Breast epithelium (tissue), 4 donors: ENCODE results near the gene PCMTD2. TPM values are rescaled to one million over a fixed set of nuclear protein-coding genes. Genes with fewer than 3 reads are reported as not detected.

Source experiments
- DNase-seq, 2 donors: peaks; one replicate each; pipeline ENCODE4 v3.0.0-alpha.2; 2019; ENCODE audit warnings: low spot score in 2 of 2
- H3K27ac ChIP-seq, 2 donors: fragments of 200-600 bp; sonication (generic) in 1 of 2; one replicate each; pipeline ENCODE4 v1.5.1; 2016 to 2019; ENCODE audit warnings: mild to moderate bottlenecking in 1 of 2
- H3K27me3 ChIP-seq, 2 donors: fragments of 200-600 bp; sonication (generic) in 1 of 2; one replicate each; pipeline versions ENCODE4 v1.5.1 to v1.6.0; 2017 to 2019; ENCODE audit warnings: control low read depth in 1 of 2, mild to moderate bottlenecking in 1 of 2
- H3K36me3 ChIP-seq: fragments of 200-600 bp; one replicate; pipeline ENCODE4 v1.5.1; 2019
- H3K4me1 ChIP-seq, 2 donors: fragments of 200-600 bp; sonication (generic); one replicate each; pipeline ENCODE4 v1.5.1; 2016 to 2019; ENCODE audit warnings: control low read depth in 1 of 2
- H3K4me3 ChIP-seq, 3 donors: fragments of 200-600 bp; sonication (generic); 1 replicate in 2 of 3; 2 replicates in 1 of 3; pipeline ENCODE4 v1.5.1; 2016 to 2019; ENCODE audit warnings: mild to moderate bottlenecking in 3 of 3, moderate library complexity in 2 of 3
- H3K9me3 ChIP-seq, 2 donors: fragments of 200-600 bp; sonication (generic) in 1 of 2; one replicate each; pipeline ENCODE4 v1.5.1; 2016 to 2019; ENCODE audit warnings: control low read depth in 1 of 2
- POLR2A ChIP-seq: fragments of 450-650 bp; IDR thresholded peaks from one replicate; pipeline ENCODE4 v1.6.1; 2016; ENCODE audit warnings: antibody characterized with exemption, mild to moderate bottlenecking, moderate library complexity
- POLR2AphosphoS5 ChIP-seq, 3 donors: sonication (generic); formaldehyde crosslinking; IDR thresholded peaks; one replicate each; pipeline ENCODE4 v1.6.1; 2017; ENCODE audit warnings: antibody characterized with exemption in 3 of 3
- intact Hi-C: fragments of 100-400 bp; cut with DNase I; formaldehyde crosslinking; loops from one replicate; pipeline ENCODE4 v1.15.1; 2023; ENCODE audit warnings: low total_unique reads
- total RNA-seq, 3 donors: library from RNA; depleted of rRNA; stranded (reverse); fragments of >200 nt; gene quantifications; one replicate each; pipeline ENCODE4 v1.1.0, GENCODE V29; 2016
- TF ChIP-seq, protein P1 (sequence below), 3 donors: fragments of 450-650 bp; IDR thresholded peaks; one replicate each; pipeline ENCODE4 v1.5.1; 2016 to 2017; ENCODE audit warnings: antibody characterized with exemption in 3 of 3, mild to moderate bottlenecking in 3 of 3, moderate library complexity in 3 of 3

PCMTD2 gene
- total RNA-seq, 3 donors from 2014 or later, result 73.7 to 119 (median 77.6) TPM

DNA sequence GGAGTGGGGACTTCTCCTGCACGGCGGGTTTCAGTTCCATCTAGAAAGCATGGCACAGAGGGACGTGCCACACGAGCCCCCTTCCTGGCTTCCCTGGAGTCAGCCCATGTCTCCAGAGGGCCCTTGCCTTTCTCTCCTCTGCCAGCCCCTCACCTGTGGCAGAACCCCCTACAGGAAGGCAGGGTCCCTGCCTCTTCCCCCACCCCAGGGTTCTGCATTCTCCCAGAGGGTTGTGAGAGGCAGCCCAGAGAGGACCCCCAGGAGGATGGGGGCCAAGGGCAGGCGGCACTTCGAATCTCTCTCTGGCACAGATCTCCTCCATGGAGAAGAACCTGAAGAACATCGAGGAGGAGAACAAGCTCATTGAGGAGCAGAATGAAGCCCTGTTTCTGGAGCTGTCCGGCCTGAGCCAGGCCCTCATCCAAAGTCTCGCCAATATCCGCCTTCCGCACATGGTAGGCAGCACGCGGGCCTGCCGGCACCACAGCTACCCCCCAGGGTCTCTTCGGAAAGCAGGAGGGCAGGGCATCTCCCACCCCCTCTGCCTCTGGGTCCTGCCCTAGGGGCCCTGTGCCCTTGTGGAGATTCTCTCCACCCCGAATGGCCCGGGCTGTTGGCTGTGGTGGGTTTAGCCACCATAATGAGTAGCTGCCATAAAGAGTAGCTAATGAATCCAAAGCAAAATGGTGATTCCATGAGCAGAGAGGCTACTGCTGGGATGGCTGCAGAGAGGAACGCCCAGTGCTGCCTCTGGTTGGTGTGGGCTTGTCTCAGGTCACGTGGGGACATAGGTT is 15.9 kb upstream of the PCMTD2 start:
- Histone ChIP-seq H3K9me3 (no peaks in the 10 kb centered on the region), H3K4me3 (no peak overlapping the region), H3K27me3 (no peaks in the 10 kb centered on the region), H3K4me1 (no peaks in the 10 kb centered on the region), H3K27ac (no peak overlapping the region), H3K36me3 (no peaks in the 10 kb centered on the region)
- intact Hi-C loops, result no loop called here
- DNase-seq, result no peak
- no peak for TF ChIP-seq POLR2A

DNA sequence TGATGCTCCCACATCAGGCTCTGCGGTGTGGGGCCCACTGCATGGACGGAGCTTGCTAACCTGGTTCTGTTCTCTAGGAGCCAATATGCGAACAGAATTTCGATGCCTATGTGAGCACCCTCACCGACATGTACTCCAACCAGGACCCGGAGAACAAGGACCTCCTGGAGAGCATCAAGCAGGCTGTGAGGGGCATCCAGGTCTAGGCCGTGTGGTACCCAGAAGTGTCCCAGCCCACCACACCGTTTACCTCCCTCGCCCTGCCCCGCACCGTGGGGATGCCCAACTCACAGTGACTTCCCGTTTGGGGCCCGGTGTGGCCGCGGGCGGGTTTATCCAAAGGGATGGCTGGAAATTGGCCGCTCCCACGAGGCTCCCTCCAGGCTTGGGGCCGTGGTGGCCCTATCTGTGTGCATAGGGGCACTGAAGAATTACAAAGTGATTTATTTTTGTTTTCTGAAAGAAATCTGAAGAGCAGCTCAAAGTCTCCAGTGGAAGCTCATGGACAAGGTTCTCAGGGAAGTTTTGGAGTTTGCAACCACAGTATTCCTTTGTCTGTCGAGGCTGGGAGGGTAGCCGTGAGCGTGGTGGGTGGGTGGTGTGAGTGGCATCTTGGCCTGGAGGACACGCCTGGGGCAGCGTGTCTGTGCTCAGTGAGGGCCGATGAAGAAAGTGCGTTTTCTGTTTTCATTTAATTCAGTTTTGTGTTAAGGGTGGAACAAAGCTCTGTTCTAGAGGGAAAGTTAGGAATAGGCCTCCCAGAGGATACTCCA is 15.1 kb upstream of the PCMTD2 start:
- H3K4me3 ChIP-seq, result no peak overlapping the region
- no peaks in the 10 kb centered on the region for H3K4me1 ChIP-seq
- peaks cover 0 to 5% of the 10 kb centered on the region in 2 donors for H3K27me3 ChIP-seq
- H3K27ac ChIP-seq, result no peak overlapping the region
- TF ChIP-seq POLR2A, result no peak
- TF ChIP-seq POLR2AphosphoS5 (IDR thresholded peaks at IDR 0.05), result no peak
- TF ChIP-seq, protein P1, sequence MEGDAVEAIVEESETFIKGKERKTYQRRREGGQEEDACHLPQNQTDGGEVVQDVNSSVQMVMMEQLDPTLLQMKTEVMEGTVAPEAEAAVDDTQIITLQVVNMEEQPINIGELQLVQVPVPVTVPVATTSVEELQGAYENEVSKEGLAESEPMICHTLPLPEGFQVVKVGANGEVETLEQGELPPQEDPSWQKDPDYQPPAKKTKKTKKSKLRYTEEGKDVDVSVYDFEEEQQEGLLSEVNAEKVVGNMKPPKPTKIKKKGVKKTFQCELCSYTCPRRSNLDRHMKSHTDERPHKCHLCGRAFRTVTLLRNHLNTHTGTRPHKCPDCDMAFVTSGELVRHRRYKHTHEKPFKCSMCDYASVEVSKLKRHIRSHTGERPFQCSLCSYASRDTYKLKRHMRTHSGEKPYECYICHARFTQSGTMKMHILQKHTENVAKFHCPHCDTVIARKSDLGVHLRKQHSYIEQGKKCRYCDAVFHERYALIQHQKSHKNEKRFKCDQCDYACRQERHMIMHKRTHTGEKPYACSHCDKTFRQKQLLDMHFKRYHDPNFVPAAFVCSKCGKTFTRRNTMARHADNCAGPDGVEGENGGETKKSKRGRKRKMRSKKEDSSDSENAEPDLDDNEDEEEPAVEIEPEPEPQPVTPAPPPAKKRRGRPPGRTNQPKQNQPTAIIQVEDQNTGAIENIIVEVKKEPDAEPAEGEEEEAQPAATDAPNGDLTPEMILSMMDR (IDR thresholded peaks at IDR 0.05), result no peak
- H3K9me3 ChIP-seq, result no peaks in the 10 kb centered on the region
- H3K36me3 ChIP-seq, result no peaks in the 10 kb centered on the region
- intact Hi-C loops, result no loop called here
- DNase-seq, result peak in 1 of 2 donors; percentile 44

DNA sequence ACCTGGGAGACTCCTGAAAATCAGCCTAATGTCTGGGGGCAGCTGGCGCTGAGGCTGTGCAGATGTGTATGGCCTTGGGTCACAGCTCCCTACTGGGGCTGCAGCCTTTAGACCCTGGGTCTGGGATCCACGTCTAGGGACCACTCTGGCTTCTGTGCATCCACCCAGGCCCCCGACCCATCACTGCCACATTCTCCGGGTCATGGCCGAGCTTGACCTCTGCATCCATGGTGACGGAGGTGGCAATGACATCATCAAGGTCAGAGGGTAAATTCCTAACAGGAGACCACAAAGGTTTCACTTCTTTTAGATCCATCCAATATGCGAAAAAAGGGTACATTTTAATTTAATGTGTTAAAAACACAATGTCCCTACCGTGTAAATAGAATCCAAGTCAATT is 14.5 kb upstream of the PCMTD2 start:
- Histone ChIP-seq H3K4me3 (no peak overlapping the region), H3K27ac (no peak overlapping the region), H3K27me3 (peaks cover 0 to 5% of the 10 kb centered on the region in 2 donors), H3K4me1 (no peaks in the 10 kb centered on the region), H3K9me3 (no peaks in the 10 kb centered on the region), H3K36me3 (no peaks in the 10 kb centered on the region)
- TF ChIP-seq POLR2AphosphoS5 (IDR thresholded peaks at IDR 0.05) (no peak), POLR2A (no peak)
- TF ChIP-seq, protein P1 (IDR thresholded peaks at IDR 0.05), result no peak
- DNase-seq, result peak in 1 of 2 donors; percentile 39
- intact Hi-C loops, result no loop called here

DNA sequence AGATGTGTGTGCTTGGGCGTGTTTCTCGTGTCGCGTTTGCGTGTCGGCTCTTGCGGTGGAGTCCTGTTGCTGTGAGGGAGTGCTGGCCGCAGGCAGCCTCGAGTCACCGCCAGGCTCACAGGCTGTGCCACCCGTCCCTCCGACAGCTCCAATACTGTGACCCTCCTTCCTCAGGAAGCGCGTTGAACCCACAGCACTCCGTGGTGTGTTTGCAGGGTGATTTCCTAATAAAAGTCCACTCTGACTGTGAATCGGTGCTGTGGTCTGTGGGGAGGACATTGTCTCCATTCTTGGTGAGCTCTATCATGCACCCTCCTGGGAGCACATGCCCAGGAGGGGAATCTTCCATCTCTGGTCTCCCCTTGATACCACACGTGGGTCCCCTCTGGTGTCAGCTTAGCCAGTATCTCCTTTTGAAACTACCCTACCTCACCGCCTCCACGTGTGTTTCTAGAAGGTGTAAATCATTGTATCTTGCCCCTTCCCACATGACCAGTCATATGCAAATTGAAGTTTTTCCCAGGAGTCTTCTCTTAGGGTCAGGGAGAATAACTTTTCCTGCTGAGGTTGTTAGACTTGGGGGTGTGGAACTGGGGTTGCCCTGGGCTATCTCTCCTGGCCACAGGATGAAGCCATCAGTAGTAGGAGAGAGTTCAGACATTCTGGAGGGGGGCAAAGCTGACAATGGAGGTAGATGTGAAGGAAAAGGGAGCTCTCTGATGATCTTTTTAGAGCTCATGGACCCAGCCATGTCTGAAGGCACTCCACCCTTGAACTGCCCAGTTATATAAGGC is 13.3 kb upstream of the PCMTD2 start:
- Histone ChIP-seq H3K27ac (no peak overlapping the region), H3K4me1 (no peaks in the 10 kb centered on the region), H3K4me3 (no peak overlapping the region), H3K9me3 (no peaks in the 10 kb centered on the region), H3K36me3 (no peaks in the 10 kb centered on the region), H3K27me3 (peaks cover 0 to 12% of the 10 kb centered on the region in 2 donors)
- intact Hi-C loops, result no loop called here
- peak in 1 of 2 donors; percentile 34 for DNase-seq
- TF ChIP-seq POLR2A (no peak), POLR2AphosphoS5 (IDR thresholded peaks at IDR 0.05) (no peak)
- TF ChIP-seq, protein P1 (IDR thresholded peaks at IDR 0.05), result no peak

DNA sequence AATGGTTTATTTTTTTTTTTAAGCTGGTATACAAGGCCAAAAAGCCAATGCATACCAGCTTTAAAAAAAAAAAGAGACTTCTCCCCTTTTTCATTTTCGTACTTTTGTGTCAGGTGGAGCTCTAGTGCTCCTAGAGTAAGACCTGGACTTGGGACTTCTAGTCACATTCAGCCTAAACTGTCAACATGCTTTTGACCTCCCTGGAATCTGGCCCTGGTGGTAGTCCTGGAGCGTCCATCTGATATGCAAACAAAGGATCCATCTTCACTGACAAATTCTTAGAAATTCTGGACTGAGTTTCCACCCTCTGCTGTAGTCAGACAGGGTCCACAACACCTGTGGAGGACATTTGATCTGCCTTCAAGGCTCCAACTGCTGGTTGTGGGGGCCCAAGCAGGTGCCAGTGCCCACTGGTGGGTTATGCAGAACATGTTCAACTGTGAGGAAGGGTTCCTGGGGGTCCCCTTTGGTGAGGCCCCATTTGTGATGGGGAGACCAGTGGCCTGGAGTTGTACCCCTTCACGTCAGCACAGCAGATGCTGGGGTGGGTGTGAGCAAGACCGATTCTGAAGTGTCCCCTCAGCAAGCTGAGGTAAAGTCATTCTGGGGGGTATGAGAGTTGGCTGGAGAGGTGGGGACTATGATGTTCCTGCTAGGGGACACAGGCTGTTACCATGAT is 12.6 kb upstream of the PCMTD2 start:
- peak in 1 of 2 donors; percentile 9 for DNase-seq
- TF ChIP-seq POLR2AphosphoS5 (IDR thresholded peaks at IDR 0.05) (no peak), POLR2A (no peak)
- TF ChIP-seq, protein P1 (IDR thresholded peaks at IDR 0.05), result no peak
- Histone ChIP-seq H3K27me3 (peaks cover 0 to 12% of the 10 kb centered on the region in 2 donors), H3K27ac (no peak overlapping the region), H3K4me3 (no peak overlapping the region), H3K4me1 (no peaks in the 10 kb centered on the region), H3K9me3 (no peaks in the 10 kb centered on the region), H3K36me3 (no peaks in the 10 kb centered on the region)
- intact Hi-C loops, result no loop called here
